K562 (cell line): Measurements from ENCODE around the gene HNRNPA2B1. TPM values are rescaled to one million over a fixed set of nuclear protein-coding genes. Genes with fewer than 3 reads are reported as not detected.

ENCODE experiments used
- E2F4 ChIP-seq: sonication (generic); formaldehyde crosslinking; IDR thresholded peaks from 2 replicates; pipeline ENCODE4 v1.8.0; 2022; ENCODE audit warnings: mild to moderate bottlenecking, low read depth, missing genetic modification reagents
- FOSL1 ChIP-seq: fragments of 200-800 bp; sonication (Bioruptor generic); conservative IDR thresholded peaks from 2 replicates; pipeline ENCODE4 v1.6.1; 2016; ENCODE audit warnings: missing genetic modification characterization, missing compliant biosample characterization
- HIVEP1 ChIP-seq: fragments of 250-450 bp; sonication (Bioruptor Pico); IDR thresholded peaks from 2 replicates; pipeline ENCODE4 v1.4.0; 2020; ENCODE audit warnings: mild to moderate bottlenecking
- HMG20B ChIP-seq: fragments of 250-450 bp; sonication (Bioruptor Pico); IDR thresholded peaks from 2 replicates; pipeline ENCODE4 v1.5.0; 2021; ENCODE audit warnings: mild to moderate bottlenecking
- KLF13 ChIP-seq: fragments of 450-650 bp; IDR thresholded peaks from 2 replicates; pipeline ENCODE4 v1.6.1; 2016; ENCODE audit warnings: missing genetic modification characterization, low read depth, mild to moderate bottlenecking, missing compliant biosample characterization, moderate library complexity, borderline replicate concordance
- MXI1 ChIP-seq: IDR thresholded peaks from 2 replicates; pipeline ENCODE4 v1.6.1; 2011; ENCODE audit warnings: low read depth, mild to moderate bottlenecking, improper control_type of control experiment, low read length
- PKNOX1 ChIP-seq: fragments of 450-650 bp; IDR thresholded peaks from 2 replicates; pipeline ENCODE4 v1.6.1; 2016
- SIX5 ChIP-seq, 2 experiments: IDR thresholded peaks; 2 replicates each; pipeline ENCODE4 v1.6.1; 2011; ENCODE audit warnings: low read length in 2 of 2, borderline replicate concordance in 1 of 2, low read depth in 1 of 2, mild to moderate bottlenecking in 1 of 2, moderate library complexity in 1 of 2; ENCODE audit not compliant: insufficient read depth in 1 of 2
- SMC3 ChIP-seq: conservative IDR thresholded peaks from 2 replicates; pipeline ENCODE4 v1.6.1; 2011; ENCODE audit warnings: low read depth, low read length, improper control_type of control experiment; ENCODE audit not compliant: insufficient read depth
- SNRNP70 ChIP-seq: fragments of 200-400 bp; formaldehyde crosslinking; optimal IDR thresholded peaks from 2 replicates; pipeline ENCODE3; 2017; ENCODE audit warnings: low read depth, low read length
- TBL1XR1 ChIP-seq, 2 experiments: IDR thresholded peaks; 2 replicates each; pipeline ENCODE4 v1.6.1; 2012; ENCODE audit warnings: improper control_type of control experiment in 2 of 2, low read length in 2 of 2, mild to moderate bottlenecking in 1 of 2
- THRA ChIP-seq: fragments of 450-650 bp; IDR thresholded peaks from 2 replicates; pipeline ENCODE4 v1.6.1; 2017; ENCODE audit warnings: mild to moderate bottlenecking, moderate library complexity
- ZC3H11A ChIP-seq: IDR thresholded peaks from 2 replicates; pipeline ENCODE4 v1.6.1; 2012; ENCODE audit warnings: low read depth, low read length, improper control_type of control experiment
- ZNF512 ChIP-seq: IDR thresholded peaks from 2 replicates; pipeline ENCODE4 v1.6.1; 2016; ENCODE audit warnings: missing genetic modification characterization, missing compliant biosample characterization
- polyA plus RNA-seq, 8 experiments: library from polyadenylated mRNA; depleted of rRNA in 4 of 8; stranded (reverse) in 5 of 8; unstranded in 3 of 8; fragments of >200 nt; fragmentation: Nextera tagmentation in 2 of 8; fragmentation: Illumina TruSeq in 1 of 8; extraction: Ambion mirVana in 2 of 8; extraction: Trizol in 1 of 8; gene quantifications; 2 replicates each; pipeline versions ENCODE4 v1.2.1 to v1.2.3, GENCODE V29; 2011 to 2014; ENCODE audit warnings: inconsistent platforms in 1 of 8, missing spikeins in 1 of 8
- total RNA-seq, 7 experiments: library from RNA; depleted of rRNA in 6 of 7; stranded (reverse); fragments of >200 nt in 6 of 7; fragmentation: Illumina TruSeq in 2 of 7; extraction: Trizol in 2 of 7; gene quantifications; 2 replicates each; pipeline versions ENCODE4 v1.2.1 to v1.2.3, GENCODE V29; 2011 to 2021; ENCODE audit warnings: low replicate concordance in 1 of 7
- TF ChIP-seq, protein P1 (sequence below): fragments of 200-400 bp; formaldehyde crosslinking; IDR thresholded peaks from 2 replicates; pipeline ENCODE4 v1.6.1; 2017; ENCODE audit warnings: mild to moderate bottlenecking, low read depth, low read length, moderate library complexity
- TF ChIP-seq, protein P2 (sequence below): fragments of 450-650 bp; formaldehyde crosslinking; IDR thresholded peaks from 2 replicates; pipeline ENCODE4 v1.4.0; 2022; ENCODE audit warnings: mild to moderate bottlenecking, moderate library complexity
- TF ChIP-seq, protein P3 (sequence below): sonication (generic); formaldehyde crosslinking; IDR thresholded peaks from 2 replicates; pipeline ENCODE4 v1.5.0; 2020; ENCODE audit warnings: missing genetic modification reagents

HNRNPA2B1 gene
- total and polyA plus RNA-seq, 9 of the 15 experiments (the other 6 are each of a cell fraction or from before 2014, with no cell fraction given) = 630 to 1,989 (median 865) TPM

- TF ChIP-seq, protein P1, sequence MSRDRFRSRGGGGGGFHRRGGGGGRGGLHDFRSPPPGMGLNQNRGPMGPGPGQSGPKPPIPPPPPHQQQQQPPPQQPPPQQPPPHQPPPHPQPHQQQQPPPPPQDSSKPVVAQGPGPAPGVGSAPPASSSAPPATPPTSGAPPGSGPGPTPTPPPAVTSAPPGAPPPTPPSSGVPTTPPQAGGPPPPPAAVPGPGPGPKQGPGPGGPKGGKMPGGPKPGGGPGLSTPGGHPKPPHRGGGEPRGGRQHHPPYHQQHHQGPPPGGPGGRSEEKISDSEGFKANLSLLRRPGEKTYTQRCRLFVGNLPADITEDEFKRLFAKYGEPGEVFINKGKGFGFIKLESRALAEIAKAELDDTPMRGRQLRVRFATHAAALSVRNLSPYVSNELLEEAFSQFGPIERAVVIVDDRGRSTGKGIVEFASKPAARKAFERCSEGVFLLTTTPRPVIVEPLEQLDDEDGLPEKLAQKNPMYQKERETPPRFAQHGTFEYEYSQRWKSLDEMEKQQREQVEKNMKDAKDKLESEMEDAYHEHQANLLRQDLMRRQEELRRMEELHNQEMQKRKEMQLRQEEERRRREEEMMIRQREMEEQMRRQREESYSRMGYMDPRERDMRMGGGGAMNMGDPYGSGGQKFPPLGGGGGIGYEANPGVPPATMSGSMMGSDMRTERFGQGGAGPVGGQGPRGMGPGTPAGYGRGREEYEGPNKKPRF = peak; percentile 100
- TF ChIP-seq E2F4 (CRISPR knock-in tag) = peak; percentile 14; the same call in 1 of the 2 replicates
- TF ChIP-seq HIVEP1 (CRISPR knock-in tag) = 0 out of 2 replicates have a peak, but pooled peaks have one; percentile 48
- no peak for TF ChIP-seq PKNOX1
- TF ChIP-seq MXI1 = no peak
- TF ChIP-seq SMC3 = no peak
- no peak for TF ChIP-seq THRA
- peak; percentile 96 for TF ChIP-seq KLF13 (tag)
- peak; percentile 25 to 40; a peak in 2 of 4 replicates for TF ChIP-seq SIX5 (IDR thresholded peaks at IDR 0.05; ENCODE audit: borderline replicate concordance in 1 of 2, insufficient read depth in 1 of 2, low read depth in 1 of 2, low read length in 2 of 2)
- TF ChIP-seq TBL1XR1 (IDR thresholded peaks at IDR 0.05; ENCODE audit: low read length in 2 of 2) = peak; percentile 51 to 96; a peak in 3 of 4 replicates
- TF ChIP-seq ZC3H11A = no peak
- TF ChIP-seq ZNF512 (tag) = no peak
- TF ChIP-seq, protein P2, sequence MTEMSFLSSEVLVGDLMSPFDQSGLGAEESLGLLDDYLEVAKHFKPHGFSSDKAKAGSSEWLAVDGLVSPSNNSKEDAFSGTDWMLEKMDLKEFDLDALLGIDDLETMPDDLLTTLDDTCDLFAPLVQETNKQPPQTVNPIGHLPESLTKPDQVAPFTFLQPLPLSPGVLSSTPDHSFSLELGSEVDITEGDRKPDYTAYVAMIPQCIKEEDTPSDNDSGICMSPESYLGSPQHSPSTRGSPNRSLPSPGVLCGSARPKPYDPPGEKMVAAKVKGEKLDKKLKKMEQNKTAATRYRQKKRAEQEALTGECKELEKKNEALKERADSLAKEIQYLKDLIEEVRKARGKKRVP (CRISPR knock-in tag) = 0 out of 2 replicates have a peak, but pooled peaks have one; percentile 49
- TF ChIP-seq SNRNP70 = no peak
- TF ChIP-seq, protein P3, sequence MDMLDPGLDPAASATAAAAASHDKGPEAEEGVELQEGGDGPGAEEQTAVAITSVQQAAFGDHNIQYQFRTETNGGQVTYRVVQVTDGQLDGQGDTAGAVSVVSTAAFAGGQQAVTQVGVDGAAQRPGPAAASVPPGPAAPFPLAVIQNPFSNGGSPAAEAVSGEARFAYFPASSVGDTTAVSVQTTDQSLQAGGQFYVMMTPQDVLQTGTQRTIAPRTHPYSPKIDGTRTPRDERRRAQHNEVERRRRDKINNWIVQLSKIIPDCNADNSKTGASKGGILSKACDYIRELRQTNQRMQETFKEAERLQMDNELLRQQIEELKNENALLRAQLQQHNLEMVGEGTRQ (CRISPR knock-in tag) = no peak
- TF ChIP-seq HMG20B (CRISPR knock-in tag) = no peak
- no peak for TF ChIP-seq FOSL1 (tag)
These were observed at the start of gene HNRNPA2B1 (continued) for GRCh38 chr7:26200444-26201246.
